OCI-LY3 (cell line): Measurements from ENCODE around the gene BIRC5.

ENCODE experiments used
- H2AFZ ChIP-seq: fragments of 200-600, 300-600 bp; shearing (Covaris generic); 2 replicates; pipeline ENCODE4 v1.6.0; 2014; ENCODE audit warnings: antibody characterized with exemption, low read depth, low read length
- H3K27ac ChIP-seq: fragments of 200-600, 300-600 bp; sonication (generic); 2 replicates; pipeline ENCODE4 v1.5.1; 2014; ENCODE audit warnings: mild to moderate bottlenecking, low read length, moderate library complexity, mixed read lengths
- H3K27me3 ChIP-seq: fragments of 200-600, 300-600 bp; sonication (generic); 2 replicates; pipeline ENCODE4 v1.6.1; 2014; ENCODE audit warnings: low read depth, low read length, mixed read lengths
- H3K36me3 ChIP-seq: fragments of 200-600, 300-600 bp; sonication (generic); replicated peaks from 2 replicates; pipeline ENCODE3; 2014; ENCODE audit warnings: low read depth, low read length, mixed read lengths
- H3K4me1 ChIP-seq: fragments of 300-600, 200-600 bp; sonication (generic); 2 replicates; pipeline ENCODE4 v1.6.1; 2014; ENCODE audit warnings: low read length, mixed read lengths
- H3K4me2 ChIP-seq: fragments of 200-600, 300-600 bp; sonication (generic); 2 replicates; pipeline ENCODE4 v1.6.1; 2014; ENCODE audit warnings: low read length, mixed read lengths
- H3K4me3 ChIP-seq: fragments of 300-600, 200-600 bp; sonication (generic); 2 replicates; pipeline ENCODE4 v1.5.1; 2014; ENCODE audit warnings: antibody characterized with exemption, mild to moderate bottlenecking, low read length, moderate library complexity
- H3K79me2 ChIP-seq: fragments of 300-600, 200-600 bp; shearing (Covaris generic); 2 replicates; pipeline ENCODE4 v1.6.1; 2014; ENCODE audit warnings: mild to moderate bottlenecking, low read length, mixed read lengths
- H3K9ac ChIP-seq: fragments of 300-600, 200-600 bp; shearing (Covaris generic); 2 replicates; pipeline ENCODE4 v1.6.0; 2014; ENCODE audit warnings: mild to moderate bottlenecking, low read length, moderate library complexity
- H3K9me3 ChIP-seq: fragments of 200-600, 300-600 bp; shearing (Covaris generic); 2 replicates; pipeline ENCODE4 v1.6.1; 2014; ENCODE audit warnings: low read length, mixed read lengths; ENCODE audit not compliant: insufficient read depth
- H4K20me1 ChIP-seq: fragments of 200-600, 300-600 bp; sonication (generic); 2 replicates; pipeline ENCODE4 v1.6.1; 2016; ENCODE audit warnings: low read length, mixed read lengths; ENCODE audit not compliant: insufficient read depth
- EZH2phosphoT487 ChIP-seq: fragments of 200-600 bp; shearing (Covaris generic); IDR thresholded peaks from 2 replicates; pipeline ENCODE4 v1.6.1; 2018; ENCODE audit warnings: antibody characterized with exemption, mixed run types, low read depth
- TF ChIP-seq, protein P1 (sequence below): fragments of 200-600, 300-600 bp; sonication (generic); IDR thresholded peaks from 2 replicates; pipeline ENCODE4 v1.5.1; 2014; ENCODE audit warnings: antibody characterized with exemption, low read length, low read depth

BIRC5 gene

GRCh38 chr17:78206298-78206697 lies 7.8 kb upstream of the BIRC5 start:
- no peak for TF ChIP-seq EZH2phosphoT487
- TF ChIP-seq, protein P1, sequence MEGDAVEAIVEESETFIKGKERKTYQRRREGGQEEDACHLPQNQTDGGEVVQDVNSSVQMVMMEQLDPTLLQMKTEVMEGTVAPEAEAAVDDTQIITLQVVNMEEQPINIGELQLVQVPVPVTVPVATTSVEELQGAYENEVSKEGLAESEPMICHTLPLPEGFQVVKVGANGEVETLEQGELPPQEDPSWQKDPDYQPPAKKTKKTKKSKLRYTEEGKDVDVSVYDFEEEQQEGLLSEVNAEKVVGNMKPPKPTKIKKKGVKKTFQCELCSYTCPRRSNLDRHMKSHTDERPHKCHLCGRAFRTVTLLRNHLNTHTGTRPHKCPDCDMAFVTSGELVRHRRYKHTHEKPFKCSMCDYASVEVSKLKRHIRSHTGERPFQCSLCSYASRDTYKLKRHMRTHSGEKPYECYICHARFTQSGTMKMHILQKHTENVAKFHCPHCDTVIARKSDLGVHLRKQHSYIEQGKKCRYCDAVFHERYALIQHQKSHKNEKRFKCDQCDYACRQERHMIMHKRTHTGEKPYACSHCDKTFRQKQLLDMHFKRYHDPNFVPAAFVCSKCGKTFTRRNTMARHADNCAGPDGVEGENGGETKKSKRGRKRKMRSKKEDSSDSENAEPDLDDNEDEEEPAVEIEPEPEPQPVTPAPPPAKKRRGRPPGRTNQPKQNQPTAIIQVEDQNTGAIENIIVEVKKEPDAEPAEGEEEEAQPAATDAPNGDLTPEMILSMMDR, result no peak
- no peak overlapping the region for H2AFZ ChIP-seq
- no peaks in the 10 kb centered on the region for H3K9me3 ChIP-seq

DNA sequence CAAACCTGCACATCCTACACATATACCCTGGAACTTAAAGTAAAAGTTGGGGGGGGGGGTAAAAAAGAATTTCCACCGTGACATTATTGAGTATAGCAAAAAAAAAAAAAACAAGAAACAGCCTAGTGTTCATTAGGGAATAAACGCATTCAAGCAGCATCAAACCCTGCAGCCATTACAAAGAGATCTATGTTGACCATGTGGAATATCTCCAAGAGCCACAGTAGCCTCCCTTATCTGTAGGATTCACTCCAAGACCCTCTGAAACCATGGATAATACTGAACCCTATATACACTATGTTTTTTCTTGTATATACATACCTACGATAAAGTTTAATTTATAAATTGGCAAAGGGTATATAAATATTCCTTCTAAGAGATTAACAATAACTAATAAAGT lies 5.6 kb upstream of the BIRC5 start:
- no peaks in the 10 kb centered on the region for H4K20me1 ChIP-seq
- H3K27me3 ChIP-seq, result no peaks in the 10 kb centered on the region
- H3K9ac ChIP-seq, result no peak overlapping the region
- H3K4me3 ChIP-seq, result no peak overlapping the region
- no peak overlapping the region for H3K4me2 ChIP-seq
- no peaks in the 10 kb centered on the region for H3K9me3 ChIP-seq
- no peak for TF ChIP-seq EZH2phosphoT487
- TF ChIP-seq, protein P1, result no peak
- no peaks in the 10 kb centered on the region for H3K79me2 ChIP-seq
- no peaks in the 10 kb centered on the region for H3K4me1 ChIP-seq
- H2AFZ ChIP-seq, result no peak overlapping the region
- no peak overlapping the region for H3K27ac ChIP-seq
- peaks cover 12% of the 10 kb centered on the region for H3K36me3 ChIP-seq

More at GRCh38 chr17:78206298-78206697, 7.8 kb upstream of the BIRC5 start:
- Histone ChIP-seq H3K4me3 (no peak overlapping the region), H3K27ac (no peak overlapping the region), H3K27me3 (no peaks in the 10 kb centered on the region), H3K9ac (no peak overlapping the region), H3K36me3 (peaks cover 19% of the 10 kb centered on the region), H3K4me2 (no peak overlapping the region), H3K4me1 (no peaks in the 10 kb centered on the region), H3K79me2 (no peaks in the 10 kb centered on the region), H4K20me1 (no peaks in the 10 kb centered on the region)

GRCh38 chr17:78210111-78210510 lies 3.9 kb upstream of the BIRC5 start:
- Histone ChIP-seq H3K9ac (no peak overlapping the region), H3K36me3 (peaks cover 8% of the 10 kb centered on the region)
- TF ChIP-seq EZH2phosphoT487, result no peak
- TF ChIP-seq, protein P1, result no peak

GRCh38 chr17:78211032-78211431 lies 3.0 kb upstream of the BIRC5 start:
- no peak for TF ChIP-seq EZH2phosphoT487
- TF ChIP-seq, protein P1, result no peak
- H3K36me3 ChIP-seq, result peaks cover 8% of the 10 kb centered on the region

More at GRCh38 chr17:78210111-78210510, 3.9 kb upstream of the BIRC5 start:
- Histone ChIP-seq H3K27ac (no peak overlapping the region), H3K4me3 (no peak overlapping the region), H2AFZ (no peak overlapping the region), H3K79me2 (peaks cover 11% of the 10 kb centered on the region), H3K27me3 (no peaks in the 10 kb centered on the region), H3K9me3 (no peaks in the 10 kb centered on the region), H4K20me1 (no peaks in the 10 kb centered on the region), H3K4me2 (no peak overlapping the region), H3K4me1 (peaks cover 5% of the 10 kb centered on the region)

More at GRCh38 chr17:78211032-78211431, 3.0 kb upstream of the BIRC5 start:
- peaks cover 19% of the 10 kb centered on the region for H3K79me2 ChIP-seq
- peaks cover 11% of the 10 kb centered on the region for H3K4me1 ChIP-seq
- H3K4me2 ChIP-seq, result no peak overlapping the region
- H3K9me3 ChIP-seq, result no peaks in the 10 kb centered on the region
- no peaks in the 10 kb centered on the region for H4K20me1 ChIP-seq
- no peak overlapping the region for H3K4me3 ChIP-seq
- H3K9ac ChIP-seq, result no peak overlapping the region
- H2AFZ ChIP-seq, result no peak overlapping the region
- no peak overlapping the region for H3K27ac ChIP-seq
- H3K27me3 ChIP-seq, result no peaks in the 10 kb centered on the region
